WTC11 (cell line): ENCODE data around the gene DUSP21. TPM values are rescaled to one million over a fixed set of nuclear protein-coding genes. Genes with fewer than 3 reads are reported as not detected.

Experiments
- ATAC-seq: fragments of 200-7000 bp; cut with Tn5 transposase; 2 replicates; pipeline ENCODE4 v1.10.0; 2021; ENCODE audit warnings: mild to moderate bottlenecking, moderate library complexity
- CTCF ChIA-PET: fragments of 300-600 bp; sonication (Branson Sonifier 250); formaldehyde crosslinking; loops from one replicate; lab custom pipeline; 2021; ENCODE audit warnings: antibody characterized with exemption; lab: Charles Lee
- POLR2A ChIA-PET: fragments of 350-600 bp; sonication (Branson Sonifier 250); formaldehyde crosslinking; loops from one replicate; lab custom pipeline; 2021; ENCODE audit warnings: antibody characterized with exemption; lab: Charles Lee
- DNase-seq: peaks from one replicate; pipeline ENCODE4 v3.0.0; 2021; ENCODE audit warnings: low spot score
- H3K27ac Mint-ChIP-seq: 2 replicates; pipeline ENCODE4 v1.8.0; 2021; ENCODE audit warnings: mixed read lengths
- H3K27me3 Mint-ChIP-seq: 2 replicates; pipeline ENCODE4 v1.8.0; 2021; ENCODE audit warnings: low read depth, mild to moderate bottlenecking, moderate library complexity, mixed read lengths
- H3K36me3 Mint-ChIP-seq: 2 replicates; pipeline ENCODE4 v1.8.0; 2021; ENCODE audit warnings: mixed read lengths
- H3K4me1 Mint-ChIP-seq: 2 replicates; pipeline ENCODE4 v1.8.0; 2022; ENCODE audit warnings: mixed read lengths
- H3K4me3 Mint-ChIP-seq: 2 replicates; pipeline ENCODE4 v1.8.0; 2021; ENCODE audit warnings: mild to moderate bottlenecking, moderate library complexity, mixed read lengths
- H3K9me3 Mint-ChIP-seq: 2 replicates; pipeline ENCODE4 v1.8.0; 2021; ENCODE audit warnings: mixed read lengths
- E2F5 ChIP-seq: sonication (generic); formaldehyde crosslinking; IDR thresholded peaks from 2 replicates; pipeline ENCODE4 v1.8.1; 2022; ENCODE audit warnings: mild to moderate bottlenecking, moderate library complexity, missing genetic modification reagents
- EMX1 ChIP-seq: fragments of 250-450 bp; sonication (Bioruptor Pico); IDR thresholded peaks from 2 replicates; pipeline ENCODE4 v1.8.0; 2021; ENCODE audit warnings: mild to moderate bottlenecking
- FOXP1 ChIP-seq: sonication (generic); formaldehyde crosslinking; IDR thresholded peaks from 2 replicates; pipeline ENCODE4 v1.8.0; 2022; ENCODE audit warnings: missing genetic modification reagents, mild to moderate bottlenecking, moderate library complexity, borderline replicate concordance
- FOXP4 ChIP-seq: sonication (generic); formaldehyde crosslinking; IDR thresholded peaks from 2 replicates; pipeline ENCODE4 v1.8.0; 2022; ENCODE audit warnings: mild to moderate bottlenecking, missing genetic modification reagents
- GRHL2 ChIP-seq: fragments of 250-450 bp; sonication (Bioruptor Pico); IDR thresholded peaks from 2 replicates; pipeline ENCODE4 v1.8.0; 2022; ENCODE audit warnings: mild to moderate bottlenecking, moderate library complexity; ENCODE audit not compliant: insufficient replicate concordance, severe bottlenecking
- GTF2I ChIP-seq: fragments of 250-450 bp; sonication (Bioruptor Pico); conservative IDR thresholded peaks from 2 replicates; pipeline ENCODE4 v1.4.0; 2021; ENCODE audit warnings: mild to moderate bottlenecking
- JAZF1 ChIP-seq: fragments of 250-450 bp; sonication (Bioruptor Pico); IDR thresholded peaks from 2 replicates; pipeline ENCODE4 v1.9.0; 2021; ENCODE audit warnings: moderate library complexity, mild to moderate bottlenecking, inconsistent platforms
- KAT7 ChIP-seq: sonication (generic); formaldehyde crosslinking; IDR thresholded peaks from 2 replicates; pipeline ENCODE4 v1.8.1; 2023; ENCODE audit warnings: missing genetic modification reagents, mild to moderate bottlenecking, borderline replicate concordance
- NR1H2 ChIP-seq: sonication (generic); formaldehyde crosslinking; IDR thresholded peaks from 2 replicates; pipeline ENCODE4 v1.9.0; 2021; ENCODE audit warnings: mild to moderate bottlenecking, moderate library complexity, missing genetic modification reagents
- USF1 ChIP-seq: sonication (generic); formaldehyde crosslinking; IDR thresholded peaks from 2 replicates; pipeline ENCODE4 v1.8.0; 2022; ENCODE audit warnings: mild to moderate bottlenecking, missing genetic modification reagents
- ZNF138 ChIP-seq: sonication (generic); formaldehyde crosslinking; conservative IDR thresholded peaks from 2 replicates; pipeline ENCODE4 v1.8.1; 2022; ENCODE audit warnings: mild to moderate bottlenecking, moderate library complexity, missing genetic modification reagents
- ZNF263 ChIP-seq: sonication (generic); formaldehyde crosslinking; IDR thresholded peaks from 2 replicates; pipeline ENCODE4 v1.8.1; 2022; ENCODE audit warnings: low read depth, mild to moderate bottlenecking, moderate library complexity, missing genetic modification reagents
- ZNF317 ChIP-seq: sonication (generic); formaldehyde crosslinking; IDR thresholded peaks from 2 replicates; pipeline ENCODE4 v1.8.1; 2023; ENCODE audit warnings: low read depth, mild to moderate bottlenecking, moderate library complexity, missing genetic modification reagents, borderline replicate concordance
- ZNF416 ChIP-seq: fragments of 250-450 bp; sonication (Bioruptor Pico); IDR thresholded peaks from 2 replicates; pipeline ENCODE4 v1.9.0; 2021; ENCODE audit warnings: mild to moderate bottlenecking, inconsistent platforms
- total RNA-seq: library from RNA; stranded (reverse); gene quantifications from 3 replicates; pipeline ENCODE4 v1.2.3, GENCODE V29; 2021
- TF ChIP-seq, protein P1 (sequence below): sonication (generic); formaldehyde crosslinking; IDR thresholded peaks from 2 replicates; pipeline ENCODE4 v1.8.1; 2023; ENCODE audit warnings: mild to moderate bottlenecking, missing genetic modification reagents
- TF ChIP-seq, protein P2 (sequence below): sonication (generic); formaldehyde crosslinking; IDR thresholded peaks from 2 replicates; pipeline ENCODE4 v1.8.1; 2023; ENCODE audit warnings: mild to moderate bottlenecking, missing genetic modification reagents, borderline replicate concordance
- TF ChIP-seq, protein P3 (sequence below): sonication (generic); formaldehyde crosslinking; IDR thresholded peaks from 2 replicates; pipeline ENCODE4 v1.8.0; 2023; ENCODE audit warnings: mild to moderate bottlenecking, missing genetic modification reagents
- TF ChIP-seq, protein P4 (sequence below): sonication (generic); formaldehyde crosslinking; IDR thresholded peaks from 2 replicates; pipeline ENCODE4 v1.8.1; 2022; ENCODE audit warnings: low read depth, mild to moderate bottlenecking, moderate library complexity, missing genetic modification reagents, borderline replicate concordance

DUSP21 gene
- total RNA-seq, 1 experiment from 2014 or later = not detected

DNA sequence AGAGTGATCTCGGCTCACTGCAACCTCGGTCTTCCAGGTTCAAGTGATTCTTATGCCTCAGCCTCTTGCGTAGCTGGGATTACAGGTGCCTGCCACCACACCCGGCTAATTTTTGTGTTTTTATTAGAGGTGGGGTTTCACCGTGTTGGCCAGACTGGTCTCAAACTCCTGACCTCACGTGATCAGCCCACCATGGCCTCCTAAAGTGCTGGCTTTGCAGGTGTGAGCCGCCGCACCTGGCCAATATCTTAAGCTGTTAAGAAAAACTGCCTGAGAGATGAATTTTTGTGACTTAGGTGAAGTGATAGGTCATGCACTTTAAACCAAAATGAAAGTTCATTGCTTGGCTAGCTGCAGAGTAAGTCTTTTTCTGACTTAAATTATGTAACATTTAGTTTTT, 35.0 kb downstream of the DUSP21 start (continued):
- TF ChIP-seq FOXP4 (no peak), ZNF416 (CRISPR knock-in tag) (no peak), GRHL2 (CRISPR knock-in tag) (no peak), JAZF1 (no peak), ZNF317 (no peak)

DNA sequence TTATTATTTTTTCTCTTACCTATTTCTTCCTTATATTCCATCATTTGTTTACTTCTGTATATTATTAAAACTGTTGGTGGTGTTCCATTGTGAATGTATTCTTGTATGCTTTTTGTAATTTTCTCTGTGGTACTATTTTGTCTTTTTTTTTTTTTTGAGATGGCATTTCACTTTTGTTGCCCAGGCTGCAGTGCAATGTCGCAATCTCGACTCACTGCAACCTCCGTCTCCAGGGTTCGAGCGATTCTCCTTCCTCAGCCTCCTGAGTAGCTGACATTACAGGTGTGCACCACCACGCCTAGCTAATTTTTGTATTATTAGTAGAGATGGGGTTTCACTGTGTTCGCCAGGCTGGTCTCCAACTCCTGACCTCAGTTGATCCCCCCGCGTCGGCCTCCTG, 37.7 kb downstream of the DUSP21 start:
- Mint-ChIP-seq H3K4me1 (no peaks in the 10 kb centered on the region; the same call in 1 of the 2 replicates), H3K9me3 (0 out of 2 replicates have a peak, but pooled peaks cover 3% of the 10 kb centered on the region), H3K27ac (no peak overlapping the region), H3K4me3 (no peak overlapping the region), H3K27me3 (no peaks in the 10 kb centered on the region), H3K36me3 (peaks cover 5% of the 10 kb centered on the region; the same call in 1 of the 2 replicates)
- CTCF ChIA-PET = no interaction called here
- POLR2A ChIA-PET = interaction anchor here (0.7 kb wide), 1 partner anchor 9 kb away, joined by 4 read pairs; the partner anchor contains the start of gene KDM6A
- DNase-seq = no peak
- TF ChIP-seq KAT7 (CRISPR knock-in tag) (no peak), E2F5 (CRISPR knock-in tag) (no peak), FOXP1 (CRISPR knock-in tag) (no peak), EMX1 (CRISPR knock-in tag) (no peak)
- TF ChIP-seq, protein P1, sequence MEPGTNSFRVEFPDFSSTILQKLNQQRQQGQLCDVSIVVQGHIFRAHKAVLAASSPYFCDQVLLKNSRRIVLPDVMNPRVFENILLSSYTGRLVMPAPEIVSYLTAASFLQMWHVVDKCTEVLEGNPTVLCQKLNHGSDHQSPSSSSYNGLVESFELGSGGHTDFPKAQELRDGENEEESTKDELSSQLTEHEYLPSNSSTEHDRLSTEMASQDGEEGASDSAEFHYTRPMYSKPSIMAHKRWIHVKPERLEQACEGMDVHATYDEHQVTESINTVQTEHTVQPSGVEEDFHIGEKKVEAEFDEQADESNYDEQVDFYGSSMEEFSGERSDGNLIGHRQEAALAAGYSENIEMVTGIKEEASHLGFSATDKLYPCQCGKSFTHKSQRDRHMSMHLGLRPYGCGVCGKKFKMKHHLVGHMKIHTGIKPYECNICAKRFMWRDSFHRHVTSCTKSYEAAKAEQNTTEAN = no peak
- TF ChIP-seq, protein P2, sequence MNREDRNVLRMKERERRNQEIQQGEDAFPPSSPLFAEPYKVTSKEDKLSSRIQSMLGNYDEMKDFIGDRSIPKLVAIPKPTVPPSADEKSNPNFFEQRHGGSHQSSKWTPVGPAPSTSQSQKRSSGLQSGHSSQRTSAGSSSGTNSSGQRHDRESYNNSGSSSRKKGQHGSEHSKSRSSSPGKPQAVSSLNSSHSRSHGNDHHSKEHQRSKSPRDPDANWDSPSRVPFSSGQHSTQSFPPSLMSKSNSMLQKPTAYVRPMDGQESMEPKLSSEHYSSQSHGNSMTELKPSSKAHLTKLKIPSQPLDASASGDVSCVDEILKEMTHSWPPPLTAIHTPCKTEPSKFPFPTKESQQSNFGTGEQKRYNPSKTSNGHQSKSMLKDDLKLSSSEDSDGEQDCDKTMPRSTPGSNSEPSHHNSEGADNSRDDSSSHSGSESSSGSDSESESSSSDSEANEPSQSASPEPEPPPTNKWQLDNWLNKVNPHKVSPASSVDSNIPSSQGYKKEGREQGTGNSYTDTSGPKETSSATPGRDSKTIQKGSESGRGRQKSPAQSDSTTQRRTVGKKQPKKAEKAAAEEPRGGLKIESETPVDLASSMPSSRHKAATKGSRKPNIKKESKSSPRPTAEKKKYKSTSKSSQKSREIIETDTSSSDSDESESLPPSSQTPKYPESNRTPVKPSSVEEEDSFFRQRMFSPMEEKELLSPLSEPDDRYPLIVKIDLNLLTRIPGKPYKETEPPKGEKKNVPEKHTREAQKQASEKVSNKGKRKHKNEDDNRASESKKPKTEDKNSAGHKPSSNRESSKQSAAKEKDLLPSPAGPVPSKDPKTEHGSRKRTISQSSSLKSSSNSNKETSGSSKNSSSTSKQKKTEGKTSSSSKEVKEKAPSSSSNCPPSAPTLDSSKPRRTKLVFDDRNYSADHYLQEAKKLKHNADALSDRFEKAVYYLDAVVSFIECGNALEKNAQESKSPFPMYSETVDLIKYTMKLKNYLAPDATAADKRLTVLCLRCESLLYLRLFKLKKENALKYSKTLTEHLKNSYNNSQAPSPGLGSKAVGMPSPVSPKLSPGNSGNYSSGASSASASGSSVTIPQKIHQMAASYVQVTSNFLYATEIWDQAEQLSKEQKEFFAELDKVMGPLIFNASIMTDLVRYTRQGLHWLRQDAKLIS = no peak
- ATAC-seq = no peak

- no peak for DNase-seq
- H3K4me1 Mint-ChIP-seq = no peaks in the 10 kb centered on the region; the same call in 1 of the 2 replicates
- no peak for ATAC-seq
- CTCF ChIA-PET = no interaction called here
- POLR2A ChIA-PET = interaction anchor here (0.5 kb wide), 1 partner anchor 10 kb away, joined by 3 read pairs; the partner anchor contains the start of gene KDM6A
- peaks cover 5% of the 10 kb centered on the region; the same call in 1 of the 2 replicates for H3K36me3 Mint-ChIP-seq
- H3K4me3 Mint-ChIP-seq = no peak overlapping the region
- no peaks in the 10 kb centered on the region for H3K27me3 Mint-ChIP-seq
- H3K9me3 Mint-ChIP-seq = 0 out of 2 replicates have a peak, but pooled peaks cover 3% of the 10 kb centered on the region
- no peak overlapping the region for H3K27ac Mint-ChIP-seq
- TF ChIP-seq ZNF263 (CRISPR knock-in tag) (no peak), USF1 (CRISPR knock-in tag) (no peak), GTF2I (no peak), KAT7 (CRISPR knock-in tag) (no peak), NR1H2 (CRISPR knock-in tag) (no peak), ZNF138 (no peak)
- TF ChIP-seq, protein P1 = no peak
- TF ChIP-seq, protein P3, sequence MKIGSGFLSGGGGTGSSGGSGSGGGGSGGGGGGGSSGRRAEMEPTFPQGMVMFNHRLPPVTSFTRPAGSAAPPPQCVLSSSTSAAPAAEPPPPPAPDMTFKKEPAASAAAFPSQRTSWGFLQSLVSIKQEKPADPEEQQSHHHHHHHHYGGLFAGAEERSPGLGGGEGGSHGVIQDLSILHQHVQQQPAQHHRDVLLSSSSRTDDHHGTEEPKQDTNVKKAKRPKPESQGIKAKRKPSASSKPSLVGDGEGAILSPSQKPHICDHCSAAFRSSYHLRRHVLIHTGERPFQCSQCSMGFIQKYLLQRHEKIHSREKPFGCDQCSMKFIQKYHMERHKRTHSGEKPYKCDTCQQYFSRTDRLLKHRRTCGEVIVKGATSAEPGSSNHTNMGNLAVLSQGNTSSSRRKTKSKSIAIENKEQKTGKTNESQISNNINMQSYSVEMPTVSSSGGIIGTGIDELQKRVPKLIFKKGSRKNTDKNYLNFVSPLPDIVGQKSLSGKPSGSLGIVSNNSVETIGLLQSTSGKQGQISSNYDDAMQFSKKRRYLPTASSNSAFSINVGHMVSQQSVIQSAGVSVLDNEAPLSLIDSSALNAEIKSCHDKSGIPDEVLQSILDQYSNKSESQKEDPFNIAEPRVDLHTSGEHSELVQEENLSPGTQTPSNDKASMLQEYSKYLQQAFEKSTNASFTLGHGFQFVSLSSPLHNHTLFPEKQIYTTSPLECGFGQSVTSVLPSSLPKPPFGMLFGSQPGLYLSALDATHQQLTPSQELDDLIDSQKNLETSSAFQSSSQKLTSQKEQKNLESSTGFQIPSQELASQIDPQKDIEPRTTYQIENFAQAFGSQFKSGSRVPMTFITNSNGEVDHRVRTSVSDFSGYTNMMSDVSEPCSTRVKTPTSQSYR (CRISPR knock-in tag) = no peak
- TF ChIP-seq, protein P4, sequence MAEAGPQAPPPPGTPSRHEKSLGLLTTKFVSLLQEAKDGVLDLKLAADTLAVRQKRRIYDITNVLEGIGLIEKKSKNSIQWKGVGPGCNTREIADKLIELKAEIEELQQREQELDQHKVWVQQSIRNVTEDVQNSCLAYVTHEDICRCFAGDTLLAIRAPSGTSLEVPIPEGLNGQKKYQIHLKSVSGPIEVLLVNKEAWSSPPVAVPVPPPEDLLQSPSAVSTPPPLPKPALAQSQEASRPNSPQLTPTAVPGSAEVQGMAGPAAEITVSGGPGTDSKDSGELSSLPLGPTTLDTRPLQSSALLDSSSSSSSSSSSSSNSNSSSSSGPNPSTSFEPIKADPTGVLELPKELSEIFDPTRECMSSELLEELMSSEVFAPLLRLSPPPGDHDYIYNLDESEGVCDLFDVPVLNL (CRISPR knock-in tag) = no peak
These were observed 38.8 kb downstream of the DUSP21 start for GRCh38 chrX:44882635-44883034.
